Rectal smooth muscle tissue (tissue), 1 donor: ENCODE results near the gene PARP8.
"Not testable (repeated sequence)": the region's sequence is repeated elsewhere in the genome, so short reads cannot be mapped to it uniquely, and the experiment has no call there.

Experiments used
- H3K27ac ChIP-seq: one replicate; pipeline ENCODE4 v1.7.0; 2013; ENCODE audit warnings: low read depth, low read length, inconsistent platforms
- H3K27me3 ChIP-seq: one replicate; pipeline ENCODE4 v1.7.0; 2013; ENCODE audit warnings: low read length; ENCODE audit not compliant: control insufficient read depth, insufficient read depth
- H3K36me3 ChIP-seq: one replicate; pipeline ENCODE4 v1.7.0; 2013; ENCODE audit warnings: low read length; ENCODE audit not compliant: control insufficient read depth, insufficient read depth
- H3K4me1 ChIP-seq: one replicate; pipeline ENCODE4 v1.7.0; 2013; ENCODE audit warnings: low read length; ENCODE audit not compliant: control insufficient read depth, insufficient read depth
- H3K4me3 ChIP-seq: one replicate; pipeline ENCODE4 v1.7.0; 2013; ENCODE audit warnings: low read length
- H3K9ac ChIP-seq: one replicate; pipeline ENCODE4 v1.7.0; 2013; ENCODE audit warnings: low read length

Gene PARP8

DNA sequence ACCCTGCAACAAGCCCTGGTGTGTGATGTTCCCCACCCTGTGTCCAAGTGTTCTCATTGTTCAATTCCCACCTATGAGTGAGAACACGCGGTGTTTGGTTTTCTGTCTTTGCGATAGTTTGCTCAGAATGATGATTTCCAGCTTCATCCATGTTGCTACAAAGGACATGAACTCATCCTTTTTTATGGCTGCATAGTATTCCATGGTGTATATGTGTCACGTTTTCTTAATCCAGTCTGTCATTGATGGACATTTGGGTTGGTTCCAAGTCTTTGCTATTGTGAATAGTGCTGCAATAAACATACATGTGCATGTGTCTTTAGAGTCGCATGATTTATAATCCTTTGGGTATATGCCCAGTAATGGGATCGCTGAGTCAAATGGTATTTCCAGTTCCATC, 145.3 kb downstream of the PARP8 start:
- H3K27me3 ChIP-seq, H3K9ac ChIP-seq, H3K36me3 ChIP-seq, H3K27ac ChIP-seq, H3K4me1 ChIP-seq, H3K4me3 ChIP-seq: not testable (repeated sequence)

- H3K36me3 ChIP-seq: no peaks in the 10 kb centered on the region
- H3K4me3 ChIP-seq: no peak overlapping the region
- H3K9ac ChIP-seq: no peak overlapping the region
- no peaks in the 10 kb centered on the region for H3K27me3 ChIP-seq
- no peak overlapping the region for H3K27ac ChIP-seq
- H3K4me1 ChIP-seq: no peaks in the 10 kb centered on the region
Observed at GRCh38 chr5:50813691-50814090, 147.3 kb downstream of the PARP8 start.

DNA sequence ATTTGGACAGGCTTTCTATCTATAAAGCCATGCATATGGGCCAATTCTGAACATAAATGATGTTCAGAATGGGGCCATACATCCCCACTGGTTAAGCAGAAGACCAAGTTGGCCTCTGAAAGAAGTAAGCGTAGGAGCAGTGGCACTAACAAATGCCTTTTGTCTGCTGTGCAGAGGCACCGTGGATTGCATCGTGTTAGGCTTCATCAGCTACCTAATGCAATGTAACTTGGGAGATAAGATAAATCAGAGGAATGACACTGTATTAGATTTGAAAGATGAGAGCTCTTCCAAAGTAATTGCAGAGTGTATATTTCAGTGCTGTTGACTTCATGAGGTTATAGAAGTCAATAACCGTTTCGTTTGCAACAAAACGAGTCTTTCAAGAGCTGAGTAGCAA, 148.1 kb downstream of the PARP8 start:
- no peak overlapping the region for H3K9ac ChIP-seq
- no peak overlapping the region for H3K27ac ChIP-seq
- H3K36me3 ChIP-seq: peaks cover 3% of the 10 kb centered on the region
- no peaks in the 10 kb centered on the region for H3K27me3 ChIP-seq
- H3K4me1 ChIP-seq: no peaks in the 10 kb centered on the region
- no peak overlapping the region for H3K4me3 ChIP-seq

DNA sequence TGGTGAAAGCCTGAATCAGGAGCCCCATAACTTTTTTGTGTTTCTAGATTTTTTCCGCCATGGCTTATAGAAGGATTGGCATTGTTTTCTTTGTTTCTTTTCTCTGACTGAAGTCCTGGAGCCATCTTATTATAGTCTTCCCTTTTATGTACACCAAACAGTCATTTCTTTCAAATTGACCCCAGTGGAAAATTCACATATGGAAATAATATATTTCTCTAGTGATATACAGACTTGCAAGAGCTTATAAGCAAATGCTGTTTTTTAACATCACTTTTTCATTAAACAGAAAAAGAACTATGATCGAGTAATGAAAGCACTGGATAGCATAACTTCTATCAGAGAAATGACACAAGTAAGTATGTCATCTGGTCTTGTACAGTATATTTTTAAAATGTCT, 155.6 kb downstream of the PARP8 start:
- Histone ChIP-seq H3K36me3 (peaks cover 3% of the 10 kb centered on the region), H3K4me3 (no peak overlapping the region), H3K27me3 (no peaks in the 10 kb centered on the region), H3K27ac (no peak overlapping the region), H3K9ac (no peak overlapping the region), H3K4me1 (no peaks in the 10 kb centered on the region)

- H3K36me3 ChIP-seq: peaks cover 3% of the 10 kb centered on the region
- H3K4me1 ChIP-seq: no peaks in the 10 kb centered on the region
- H3K4me3 ChIP-seq: no peak overlapping the region
- H3K9ac ChIP-seq: no peak overlapping the region
- no peak overlapping the region for H3K27ac ChIP-seq
- no peaks in the 10 kb centered on the region for H3K27me3 ChIP-seq
Observed at GRCh38 chr5:50822761-50823160, 156.3 kb downstream of the PARP8 start.

GRCh38 chr5:50823568-50823967, 157.1 kb downstream of the PARP8 start:
- no peak overlapping the region for H3K27ac ChIP-seq
- H3K36me3 ChIP-seq: peaks cover 3% of the 10 kb centered on the region
- H3K9ac ChIP-seq: no peak overlapping the region
- H3K27me3 ChIP-seq: no peaks in the 10 kb centered on the region
- H3K4me3 ChIP-seq: no peak overlapping the region
- H3K4me1 ChIP-seq: no peaks in the 10 kb centered on the region

- Histone ChIP-seq H3K36me3 (no peaks in the 10 kb centered on the region), H3K27ac (no peak overlapping the region)
Observed at GRCh38 chr5:50824109-50824508, 157.7 kb downstream of the PARP8 start.

DNA sequence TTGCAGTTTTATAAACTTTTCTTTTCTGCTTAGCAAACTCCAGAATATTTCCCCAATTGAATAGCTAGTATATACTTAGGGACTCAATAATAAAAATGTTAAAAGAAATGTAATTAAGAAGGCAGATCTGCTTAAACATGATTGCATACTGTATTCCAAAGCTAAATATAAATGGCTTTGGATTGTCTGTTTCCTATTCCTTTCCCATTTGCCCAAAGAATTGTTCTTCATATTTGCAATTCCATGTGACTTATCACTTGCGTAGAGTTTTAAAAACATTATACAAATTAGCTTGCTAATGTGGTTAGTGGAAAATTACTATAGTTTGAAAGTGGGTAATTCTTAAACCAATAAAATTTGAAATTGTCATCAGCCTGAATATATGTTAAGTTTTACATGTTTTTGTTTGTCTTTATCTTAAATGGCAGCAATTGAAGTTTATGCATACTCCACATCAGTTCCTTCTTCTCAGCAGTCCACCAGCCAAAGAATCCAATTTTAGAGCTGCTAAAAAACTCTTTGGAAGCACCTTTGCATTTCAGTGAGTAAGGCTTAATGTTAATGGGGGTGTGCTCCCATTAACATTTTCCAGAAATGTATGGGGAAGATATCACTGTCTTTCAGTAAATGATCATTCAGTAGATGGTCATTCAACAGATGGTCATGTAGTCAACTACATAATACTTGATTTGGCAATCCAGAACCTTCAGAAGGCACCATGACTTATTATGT, 161.2 kb downstream of the PARP8 start:
- Histone ChIP-seq H3K27me3 (no peaks in the 10 kb centered on the region), H3K27ac (no peak overlapping the region), H3K36me3 (no peaks in the 10 kb centered on the region), H3K9ac (no peak overlapping the region), H3K4me3 (no peak overlapping the region), H3K4me1 (no peaks in the 10 kb centered on the region)

More at GRCh38 chr5:50824109-50824508, 157.7 kb downstream of the PARP8 start:
- no peaks in the 10 kb centered on the region for H3K4me1 ChIP-seq
- H3K9ac ChIP-seq: no peak overlapping the region
- H3K4me3 ChIP-seq: no peak overlapping the region
- no peaks in the 10 kb centered on the region for H3K27me3 ChIP-seq

DNA sequence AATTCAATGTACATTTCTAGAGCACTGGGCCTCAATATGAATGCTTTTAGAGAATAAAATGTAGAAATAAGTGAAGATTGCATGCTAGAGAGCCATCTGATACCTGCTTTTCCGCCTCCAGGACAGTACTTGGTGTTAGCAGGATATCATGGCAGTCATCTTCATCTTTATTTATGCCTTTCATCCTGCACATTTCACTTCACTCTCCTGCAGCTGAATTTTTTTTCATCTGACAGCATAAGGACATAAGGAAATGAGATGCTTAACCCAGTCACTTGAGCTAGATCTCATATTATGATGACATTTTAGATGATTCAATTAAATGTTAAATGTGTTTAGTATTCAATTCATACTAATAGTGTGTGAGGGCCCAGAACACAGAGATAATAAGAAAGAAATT, 162.6 kb downstream of the PARP8 start:
- Histone ChIP-seq H3K27ac (no peak overlapping the region), H3K9ac (no peak overlapping the region), H3K4me1 (no peaks in the 10 kb centered on the region), H3K27me3 (no peaks in the 10 kb centered on the region), H3K4me3 (no peak overlapping the region), H3K36me3 (no peaks in the 10 kb centered on the region)

DNA sequence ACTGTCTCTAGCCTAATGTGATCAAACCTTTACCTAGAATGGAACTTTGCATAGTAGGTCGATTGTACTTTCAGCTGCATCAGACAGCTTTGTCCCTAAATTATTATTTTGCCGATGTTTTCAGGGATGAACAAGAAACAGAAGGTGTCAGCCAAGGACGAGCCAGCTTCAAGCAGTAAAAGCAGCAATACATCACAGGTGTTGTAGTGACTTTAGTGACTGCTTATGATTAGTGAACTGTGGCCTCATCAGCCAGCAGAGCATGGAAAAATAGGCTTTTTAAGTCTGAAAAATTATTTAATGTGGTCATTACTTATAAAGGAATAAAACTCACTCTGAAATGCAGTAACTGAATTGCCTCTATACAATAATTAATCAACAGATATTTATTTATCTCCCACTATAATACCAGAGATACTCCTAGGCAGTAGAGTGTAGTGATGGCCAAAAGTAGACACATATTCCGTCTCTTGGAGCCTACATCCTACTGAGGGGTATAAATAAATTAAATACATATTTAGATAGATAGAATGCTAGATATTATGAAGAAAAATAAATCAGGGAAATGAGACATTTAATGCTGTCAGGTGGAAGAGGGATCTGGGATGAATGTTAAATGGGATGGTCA, 166.3 kb downstream of the PARP8 start:
- H3K9ac ChIP-seq: no peak overlapping the region
- H3K27me3 ChIP-seq: no peaks in the 10 kb centered on the region
- H3K4me1 ChIP-seq: no peaks in the 10 kb centered on the region
- no peak overlapping the region for H3K4me3 ChIP-seq
- H3K36me3 ChIP-seq: no peaks in the 10 kb centered on the region
- H3K27ac ChIP-seq: no peak overlapping the region

DNA sequence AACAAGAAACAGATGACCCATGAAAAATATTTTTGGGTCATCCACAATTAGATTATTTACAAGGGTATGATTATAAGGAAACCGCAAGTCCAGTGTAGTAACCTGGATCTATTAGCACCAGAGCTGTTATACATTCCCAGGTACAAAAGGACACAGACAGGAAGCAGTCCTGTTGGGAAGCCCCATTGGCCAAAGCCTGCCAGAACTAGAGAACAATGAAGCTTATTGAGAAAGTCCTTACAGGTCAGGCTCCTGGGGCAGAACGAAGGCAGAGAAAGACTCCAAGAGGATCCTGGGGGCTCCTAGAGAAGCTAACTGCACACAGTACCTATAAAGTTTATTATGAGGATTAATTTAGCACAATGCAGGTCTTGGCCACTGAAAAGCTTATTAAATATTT, 169.9 kb downstream of the PARP8 start:
- H3K4me1 ChIP-seq: no peaks in the 10 kb centered on the region
- H3K9ac ChIP-seq: no peak overlapping the region
- no peak overlapping the region for H3K27ac ChIP-seq

DNA sequence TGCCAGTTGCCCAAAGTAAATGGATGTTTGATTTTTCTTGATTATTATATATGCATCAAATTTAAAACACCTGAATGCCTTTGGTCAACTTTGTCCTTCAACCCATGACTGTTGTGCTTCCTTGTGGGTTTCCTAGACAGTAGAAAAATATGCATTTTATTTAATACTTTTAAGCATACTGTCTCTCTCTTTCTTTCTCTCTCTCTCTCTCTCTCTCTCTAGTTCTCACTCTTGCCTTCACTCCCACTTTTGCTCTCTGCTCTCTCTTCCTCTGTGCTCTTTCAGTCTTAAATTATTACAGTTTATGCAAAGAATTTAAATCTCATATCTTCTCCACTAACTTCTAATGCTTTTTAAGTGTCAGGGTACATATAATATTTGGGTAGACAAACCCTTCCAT, 173.0 kb downstream of the PARP8 start:
- Histone ChIP-seq H3K4me3 (no peak overlapping the region), H3K27ac (no peak overlapping the region), H3K27me3 (no peaks in the 10 kb centered on the region), H3K36me3 (no peaks in the 10 kb centered on the region), H3K9ac (no peak overlapping the region), H3K4me1 (no peaks in the 10 kb centered on the region)

More for the DNA sequence above, 169.9 kb downstream of the PARP8 start:
- Histone ChIP-seq H3K4me3 (no peak overlapping the region), H3K27me3 (no peaks in the 10 kb centered on the region), H3K36me3 (no peaks in the 10 kb centered on the region)

DNA sequence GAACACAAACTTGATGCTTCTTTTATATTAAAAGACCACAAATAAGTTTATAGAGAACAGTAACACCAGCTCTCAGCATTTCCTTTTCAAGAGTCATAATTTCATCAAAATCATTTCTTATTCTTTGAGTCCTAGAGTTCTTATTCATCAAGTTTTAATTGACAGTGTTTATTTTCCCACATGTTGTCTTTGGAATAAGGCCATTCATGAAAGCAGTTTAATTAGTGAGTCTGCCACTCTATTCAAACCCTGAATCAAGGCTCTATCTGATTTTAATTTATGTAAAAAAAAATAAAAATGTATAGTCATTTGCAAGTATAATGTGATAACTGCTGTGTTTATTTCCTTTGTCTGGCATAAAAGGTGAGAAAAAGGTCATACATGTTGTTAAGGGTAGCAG, 176.7 kb downstream of the PARP8 start:
- no peaks in the 10 kb centered on the region for H3K27me3 ChIP-seq
- no peak overlapping the region for H3K27ac ChIP-seq
- no peaks in the 10 kb centered on the region for H3K36me3 ChIP-seq
- no peak overlapping the region for H3K9ac ChIP-seq
- H3K4me1 ChIP-seq: no peaks in the 10 kb centered on the region
- no peak overlapping the region for H3K4me3 ChIP-seq
